K562 (cell line): ENCODE measurements around the gene KIF5A. TPM values are rescaled to one million over a fixed set of nuclear protein-coding genes. Genes with fewer than 3 reads are reported as not detected.

ENCODE experiments used
- ARID1B ChIP-seq: fragments of 450-650 bp; IDR thresholded peaks from 2 replicates; pipeline ENCODE4 v1.6.1; 2016; ENCODE audit warnings: antibody characterized with exemption, mild to moderate bottlenecking, inconsistent platforms
- BHLHE40 ChIP-seq: IDR thresholded peaks from 2 replicates; pipeline ENCODE4 v1.6.1; 2011; ENCODE audit warnings: low read length, improper control_type of control experiment
- CEBPG ChIP-seq, 3 experiments: fragments of 200-800 bp in 1 of 3; sonication (Bioruptor generic) in 1 of 3; sonication (generic) in 1 of 3; formaldehyde crosslinking in 1 of 3; IDR thresholded peaks in 2 of 3; conservative IDR thresholded peaks in 1 of 3; 2 replicates each; pipeline versions ENCODE4 v1.6.1 to v1.8.0; 2016 to 2022; ENCODE audit warnings: missing compliant biosample characterization in 2 of 3, missing genetic modification characterization in 2 of 3, mild to moderate bottlenecking in 1 of 3, missing genetic modification reagents in 1 of 3
- ELF2 ChIP-seq: fragments of 250-450 bp; sonication (Bioruptor Pico); IDR thresholded peaks from 2 replicates; pipeline ENCODE4 v1.5.0; 2021; ENCODE audit warnings: mild to moderate bottlenecking
- ETV5 ChIP-seq: sonication (generic); formaldehyde crosslinking; IDR thresholded peaks from 2 replicates; pipeline ENCODE4 v1.4.0; 2020; ENCODE audit warnings: low read depth, mild to moderate bottlenecking, missing genetic modification reagents
- FOXM1 ChIP-seq, 2 experiments: fragments of 450-650 bp in 1 of 2; sonication (generic) in 1 of 2; formaldehyde crosslinking in 1 of 2; IDR thresholded peaks; 2 replicates each; pipeline versions ENCODE4 v1.6.1 to v1.9.0; 2017 to 2022; ENCODE audit warnings: low read depth in 2 of 2, mild to moderate bottlenecking in 2 of 2, missing genetic modification reagents in 1 of 2, moderate library complexity in 1 of 2
- HNRNPH1 ChIP-seq: fragments of 200-400 bp; formaldehyde crosslinking; optimal IDR thresholded peaks from 2 replicates; pipeline ENCODE3; 2017; ENCODE audit warnings: low read depth, mild to moderate bottlenecking, low read length, moderate library complexity
- JUNB ChIP-seq: fragments of 450-650 bp; formaldehyde crosslinking; conservative IDR thresholded peaks from 2 replicates; pipeline ENCODE4 v1.4.0; 2020; ENCODE audit warnings: mild to moderate bottlenecking
- LEF1 ChIP-seq: fragments of 450-650 bp; IDR thresholded peaks from 2 replicates; pipeline ENCODE4 v1.6.1; 2016; ENCODE audit warnings: mild to moderate bottlenecking
- MAFG ChIP-seq: fragments of 450-650 bp; conservative IDR thresholded peaks from 2 replicates; pipeline ENCODE4 v1.6.1; 2016; ENCODE audit warnings: missing genetic modification characterization, missing compliant biosample characterization
- MED1 ChIP-seq: sonication (generic); formaldehyde crosslinking; IDR thresholded peaks from 2 replicates; pipeline ENCODE4 v1.8.1; 2023; ENCODE audit warnings: missing genetic modification reagents, borderline replicate concordance
- NCOA6 ChIP-seq: fragments of 450-650 bp; IDR thresholded peaks from 2 replicates; pipeline ENCODE4 v1.6.1; 2017; ENCODE audit warnings: mild to moderate bottlenecking
- NFIX ChIP-seq: fragments of 250-450 bp; sonication (Bioruptor Pico); IDR thresholded peaks from 2 replicates; pipeline ENCODE4 v1.4.0; 2020; ENCODE audit warnings: low read depth, mild to moderate bottlenecking, moderate library complexity
- NR3C1 ChIP-seq: sonication (generic); formaldehyde crosslinking; IDR thresholded peaks from 2 replicates; pipeline ENCODE4 v1.8.1; 2022; ENCODE audit warnings: missing genetic modification reagents
- POLR2AphosphoS2 ChIP-seq: IDR thresholded peaks from 2 replicates; pipeline ENCODE4 v1.6.1; 2012; ENCODE audit warnings: low read length, improper control_type of control experiment
- TAL1 ChIP-seq: fragments of 450-650 bp; IDR thresholded peaks from 2 replicates; pipeline ENCODE4 v1.6.1; 2016; ENCODE audit warnings: mild to moderate bottlenecking
- TGIF2 ChIP-seq: sonication (generic); formaldehyde crosslinking; IDR thresholded peaks from 2 replicates; pipeline ENCODE4 v1.8.1; 2022; ENCODE audit warnings: mild to moderate bottlenecking, missing genetic modification reagents, moderate library complexity
- ZFP30 ChIP-seq: fragments of 250-450 bp; sonication (Bioruptor Pico); IDR thresholded peaks from 2 replicates; pipeline ENCODE4 v1.8.0; 2022; ENCODE audit warnings: moderate library complexity, mild to moderate bottlenecking, inconsistent platforms, borderline replicate concordance
- ZNF165 ChIP-seq: fragments of 250-450 bp; sonication (Bioruptor Pico); IDR thresholded peaks from 2 replicates; pipeline ENCODE4 v1.4.0; 2020; ENCODE audit warnings: borderline replicate concordance
- ZNF3 ChIP-seq: fragments of 250-450 bp; sonication (Bioruptor Pico); IDR thresholded peaks from 2 replicates; pipeline ENCODE4 v1.5.0; 2021; ENCODE audit warnings: mild to moderate bottlenecking, moderate library complexity
- ZNF408 ChIP-seq: fragments of 250-450 bp; sonication (Bioruptor Pico); IDR thresholded peaks from 2 replicates; pipeline ENCODE4 v1.4.0; 2020; ENCODE audit warnings: low read depth, mild to moderate bottlenecking, moderate library complexity
- ZNF644 ChIP-seq: fragments of 200-800 bp; sonication (Bioruptor generic); IDR thresholded peaks from 2 replicates; pipeline ENCODE4 v1.6.1; 2016; ENCODE audit warnings: low read depth, missing genetic modification characterization, missing compliant biosample characterization
- ZNF780A ChIP-seq: fragments of 250-450 bp; sonication (Bioruptor Pico); IDR thresholded peaks from 2 replicates; pipeline ENCODE4 v1.5.0; 2021; ENCODE audit warnings: mild to moderate bottlenecking
- polyA plus RNA-seq, 8 experiments: library from polyadenylated mRNA; depleted of rRNA in 4 of 8; stranded (reverse) in 5 of 8; unstranded in 3 of 8; fragments of >200 nt; fragmentation: Nextera tagmentation in 2 of 8; fragmentation: Illumina TruSeq in 1 of 8; extraction: Ambion mirVana in 2 of 8; extraction: Trizol in 1 of 8; gene quantifications; 2 replicates each; pipeline versions ENCODE4 v1.2.1 to v1.2.3, GENCODE V29; 2011 to 2014; ENCODE audit warnings: inconsistent platforms in 1 of 8, missing spikeins in 1 of 8
- total RNA-seq, 7 experiments: library from RNA; depleted of rRNA in 6 of 7; stranded (reverse); fragments of >200 nt in 6 of 7; fragmentation: Illumina TruSeq in 2 of 7; extraction: Trizol in 2 of 7; gene quantifications; 2 replicates each; pipeline versions ENCODE4 v1.2.1 to v1.2.3, GENCODE V29; 2011 to 2021; ENCODE audit warnings: low replicate concordance in 1 of 7
- TF ChIP-seq, protein P1 (sequence below): fragments of 450-650 bp; formaldehyde crosslinking; IDR thresholded peaks from 2 replicates; pipeline ENCODE4 v1.4.0; 2020; ENCODE audit warnings: mild to moderate bottlenecking, moderate library complexity
- TF ChIP-seq, protein P2 (sequence below), 2 experiments: fragments of 200-800 bp in 1 of 2; sonication (Bioruptor generic) in 1 of 2; sonication (generic) in 1 of 2; formaldehyde crosslinking in 1 of 2; IDR thresholded peaks in 1 of 2; conservative IDR thresholded peaks in 1 of 2; 2 replicates each; pipeline versions ENCODE4 v1.5.0 to v1.6.1; 2016 to 2020; ENCODE audit warnings: missing compliant biosample characterization in 1 of 2, missing genetic modification characterization in 1 of 2, missing genetic modification reagents in 1 of 2
- TF ChIP-seq, protein P3 (sequence below): fragments of 250-450 bp; sonication (Bioruptor Pico); IDR thresholded peaks from 2 replicates; pipeline ENCODE4 v1.5.0; 2020; ENCODE audit warnings: mild to moderate bottlenecking, borderline replicate concordance

The KIF5A gene
- total and polyA plus RNA-seq, 9 of the 15 experiments (the other 6 are each of a cell fraction or from before 2014, with no cell fraction given) = 3.4 to 17.7 (median 8.0) TPM

DNA sequence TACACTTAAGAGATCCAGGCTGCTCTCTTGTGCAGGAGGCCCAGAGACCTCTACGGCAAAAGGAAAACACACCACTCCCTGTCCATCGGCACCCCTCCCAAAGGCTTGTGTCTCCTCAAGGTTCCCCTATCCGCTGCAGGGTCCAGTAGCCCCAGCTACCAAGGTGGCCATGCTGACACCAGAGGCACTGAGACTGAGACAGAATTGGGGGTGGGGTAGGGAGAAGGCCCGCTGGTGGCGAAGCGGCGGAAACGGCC lies 30.1 kb upstream of the KIF5A start (continued):
- no peak for TF ChIP-seq ZNF644 (tag)
- no peak for TF ChIP-seq ZNF165
- TF ChIP-seq BHLHE40 = no peak
- TF ChIP-seq HNRNPH1 = no peak
- TF ChIP-seq NR3C1 (CRISPR knock-in tag) = no peak
- TF ChIP-seq MAFG = no peak
- no peak for TF ChIP-seq ARID1B
- TF ChIP-seq FOXM1 (IDR thresholded peaks at IDR 0.05; ENCODE audit: low read depth) = no peak
- TF ChIP-seq FOXM1 (CRISPR knock-in tag; IDR thresholded peaks at IDR 0.05; ENCODE audit: low read depth) = peak; percentile 78; the same call in 1 of the 2 replicates
- no peak for TF ChIP-seq LEF1
- TF ChIP-seq ZNF408 = no peak
- no peak for TF ChIP-seq NFIX (CRISPR knock-in tag)
- TF ChIP-seq ZNF780A = no peak
- peak; percentile 5; the same call in 1 of the 2 replicates for TF ChIP-seq CEBPG (CRISPR knock-in tag; IDR thresholded peaks at IDR 0.05)
- TF ChIP-seq CEBPG (tag; conservative IDR thresholded peaks at IDR 0.05 in 1 of 2, IDR thresholded peaks at IDR 0.05 in 1 of 2) = no peak
- TF ChIP-seq ZFP30 (CRISPR knock-in tag) = no peak
- no peak for TF ChIP-seq JUNB (CRISPR knock-in tag)
- TF ChIP-seq ELF2 = 0 out of 2 replicates have a peak, but pooled peaks have one; percentile 13
- TF ChIP-seq NCOA6 = no peak
- peak; percentile 79; the same call in 1 of the 2 replicates for TF ChIP-seq TGIF2 (CRISPR knock-in tag)
- TF ChIP-seq, protein P1, sequence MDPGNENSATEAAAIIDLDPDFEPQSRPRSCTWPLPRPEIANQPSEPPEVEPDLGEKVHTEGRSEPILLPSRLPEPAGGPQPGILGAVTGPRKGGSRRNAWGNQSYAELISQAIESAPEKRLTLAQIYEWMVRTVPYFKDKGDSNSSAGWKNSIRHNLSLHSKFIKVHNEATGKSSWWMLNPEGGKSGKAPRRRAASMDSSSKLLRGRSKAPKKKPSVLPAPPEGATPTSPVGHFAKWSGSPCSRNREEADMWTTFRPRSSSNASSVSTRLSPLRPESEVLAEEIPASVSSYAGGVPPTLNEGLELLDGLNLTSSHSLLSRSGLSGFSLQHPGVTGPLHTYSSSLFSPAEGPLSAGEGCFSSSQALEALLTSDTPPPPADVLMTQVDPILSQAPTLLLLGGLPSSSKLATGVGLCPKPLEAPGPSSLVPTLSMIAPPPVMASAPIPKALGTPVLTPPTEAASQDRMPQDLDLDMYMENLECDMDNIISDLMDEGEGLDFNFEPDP (CRISPR knock-in tag) = 0 out of 2 replicates have a peak, but pooled peaks have one; percentile 13
- TF ChIP-seq, protein P2, sequence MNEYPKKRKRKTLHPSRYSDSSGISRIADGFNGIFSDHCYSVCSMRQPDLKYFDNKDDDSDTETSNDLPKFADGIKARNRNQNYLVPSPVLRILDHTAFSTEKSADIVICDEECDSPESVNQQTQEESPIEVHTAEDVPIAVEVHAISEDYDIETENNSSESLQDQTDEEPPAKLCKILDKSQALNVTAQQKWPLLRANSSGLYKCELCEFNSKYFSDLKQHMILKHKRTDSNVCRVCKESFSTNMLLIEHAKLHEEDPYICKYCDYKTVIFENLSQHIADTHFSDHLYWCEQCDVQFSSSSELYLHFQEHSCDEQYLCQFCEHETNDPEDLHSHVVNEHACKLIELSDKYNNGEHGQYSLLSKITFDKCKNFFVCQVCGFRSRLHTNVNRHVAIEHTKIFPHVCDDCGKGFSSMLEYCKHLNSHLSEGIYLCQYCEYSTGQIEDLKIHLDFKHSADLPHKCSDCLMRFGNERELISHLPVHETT (CRISPR knock-in tag; conservative IDR thresholded peaks at IDR 0.05 in 1 of 2, IDR thresholded peaks at IDR 0.05 in 1 of 2) = no peak
- no peak for TF ChIP-seq TAL1
- TF ChIP-seq, protein P3, sequence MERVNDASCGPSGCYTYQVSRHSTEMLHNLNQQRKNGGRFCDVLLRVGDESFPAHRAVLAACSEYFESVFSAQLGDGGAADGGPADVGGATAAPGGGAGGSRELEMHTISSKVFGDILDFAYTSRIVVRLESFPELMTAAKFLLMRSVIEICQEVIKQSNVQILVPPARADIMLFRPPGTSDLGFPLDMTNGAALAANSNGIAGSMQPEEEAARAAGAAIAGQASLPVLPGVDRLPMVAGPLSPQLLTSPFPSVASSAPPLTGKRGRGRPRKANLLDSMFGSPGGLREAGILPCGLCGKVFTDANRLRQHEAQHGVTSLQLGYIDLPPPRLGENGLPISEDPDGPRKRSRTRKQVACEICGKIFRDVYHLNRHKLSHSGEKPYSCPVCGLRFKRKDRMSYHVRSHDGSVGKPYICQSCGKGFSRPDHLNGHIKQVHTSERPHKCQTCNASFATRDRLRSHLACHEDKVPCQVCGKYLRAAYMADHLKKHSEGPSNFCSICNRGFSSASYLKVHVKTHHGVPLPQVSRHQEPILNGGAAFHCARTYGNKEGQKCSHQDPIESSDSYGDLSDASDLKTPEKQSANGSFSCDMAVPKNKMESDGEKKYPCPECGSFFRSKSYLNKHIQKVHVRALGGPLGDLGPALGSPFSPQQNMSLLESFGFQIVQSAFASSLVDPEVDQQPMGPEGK (CRISPR knock-in tag) = no peak; the same call in 1 of the 2 replicates
- TF ChIP-seq POLR2AphosphoS2 = 0 out of 2 replicates have a peak, but pooled peaks have one; percentile 11
- TF ChIP-seq MED1 (CRISPR knock-in tag) = no peak
- no peak; the same call in 1 of the 2 replicates for TF ChIP-seq ZNF3 (CRISPR knock-in tag)
- TF ChIP-seq ETV5 = 0 out of 2 replicates have a peak, but pooled peaks have one; percentile 17
